Measurements from ENCODE around the gene GRAMD2A. TPM values are rescaled to one million over a fixed set of nuclear protein-coding genes. Genes with fewer than 3 reads are reported as not detected.
A peak's percentile ranks its signal among the peaks of the same experiment; 100 is the strongest.

The GRAMD2A gene
- total and polyA plus RNA-seq, 10 of the 15 experiments (the other 5 are each of a cell fraction or from before 2014, with no cell fraction given): 0.02 to 0.35 TPM; not detected in 8

DNA sequence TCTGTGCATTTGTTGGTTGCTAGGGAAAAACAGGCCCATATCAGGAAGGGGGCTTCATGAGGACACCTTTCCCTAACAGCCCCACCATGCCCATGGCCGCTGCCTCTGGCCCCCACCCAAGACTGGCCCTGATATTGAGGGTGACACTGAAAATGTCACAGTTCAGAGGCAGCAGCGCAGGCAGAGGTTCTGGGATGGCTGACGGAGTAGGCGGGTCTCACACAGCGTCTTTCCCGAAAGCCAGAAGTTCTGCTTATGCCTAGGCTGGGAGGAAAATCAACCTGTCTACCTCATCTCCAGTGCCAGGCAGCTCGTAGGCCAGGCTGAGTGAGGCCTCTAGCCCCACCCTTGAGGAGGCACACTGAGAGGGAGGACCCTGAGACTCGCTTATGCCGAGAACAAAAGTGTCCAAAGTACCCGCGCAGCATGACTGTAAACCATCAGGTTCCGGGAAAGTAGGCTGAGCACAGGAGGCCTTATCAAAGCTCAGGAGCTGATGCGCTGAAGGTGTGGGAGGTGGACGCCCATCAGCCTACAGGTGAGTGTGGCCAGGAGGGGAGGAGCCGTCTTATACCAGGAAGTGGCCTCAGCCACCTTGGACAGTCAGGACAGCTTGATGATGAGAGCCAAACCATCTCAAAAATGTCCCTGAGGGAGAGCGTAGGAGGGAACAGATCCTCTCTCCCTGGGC lies 27.5 kb downstream of the GRAMD2A start:
- RAD21 ChIA-PET (ENCODE audit: unreplicated experiment): no interaction called here
- DNase-seq (ENCODE audit: low read depth, low spot score) (no peak), FAIRE-seq (no peak), ATAC-seq (no peak)
- Histone ChIP-seq H4K20me1 (ENCODE audit: control insufficient read depth, insufficient read depth) (no peaks in the 10 kb centered on the region), H3K4me1 (ENCODE audit: control insufficient read depth, insufficient read depth, low read length) (no peaks in the 10 kb centered on the region; the same call in 1 of the 2 replicates), H3K79me2 (ENCODE audit: control insufficient read depth, insufficient read depth, low read length) (no peaks in the 10 kb centered on the region), H3K9ac (ENCODE audit: control insufficient read depth, insufficient read depth, low read length) (no peak overlapping the region), H3K27ac (ENCODE audit: control insufficient read depth, insufficient read depth) (no peak overlapping the region), H3K27me3 (replicated peaks in 1 of 2; ENCODE audit: control insufficient read depth in 2 of 2, insufficient read depth in 2 of 2, low read length in 1 of 2) (peaks cover 0 to 2% of the 10 kb centered on the region in 2 experiments; a peak in 2 of 4 replicates), H3K9me3 (replicated peaks; ENCODE audit: control insufficient read depth, insufficient read depth, low read length) (no peaks in the 10 kb centered on the region), H3K4me3 (no peak overlapping the region), H3K36me3 (ENCODE audit: control insufficient read depth in 2 of 2, insufficient read depth in 2 of 2, low read length in 1 of 2) (no peaks in the 10 kb centered on the region), H2AFZ (ENCODE audit: control insufficient read depth, low read depth, low read length) (no peak overlapping the region), H3K4me2 (ENCODE audit: control insufficient read depth, insufficient read depth) (no peak overlapping the region)
- TF ChIP-seq ZZZ3 (IDR thresholded peaks at IDR 0.05; ENCODE audit: control insufficient read depth, insufficient read length, low read depth) (no peak), MYC (IDR thresholded peaks at IDR 0.05; ENCODE audit: insufficient read depth, insufficient read length, insufficient replicate concordance, low read length, severe bottlenecking) (no peak), TBL1XR1 (IDR thresholded peaks at IDR 0.05; ENCODE audit: low read depth, low read length) (no peak), CHD1 (IDR thresholded peaks at IDR 0.05; ENCODE audit: low read depth, low read length) (no peak)
- POLR2A ChIA-PET: no interaction called here
- SMC1A ChIA-PET (ENCODE audit: uncharacterized antibody, unreplicated experiment): no interaction called here
- BruUV-seq (replicated peaks): no TSS peak
- in situ Hi-C loops (cut with MboI) (no loop called here), intact Hi-C loops (cut with micrococcal nuclease; ENCODE audit: unreplicated experiment) (no loop called here)
- WGBS (ENCODE audit: insufficient coverage, insufficient replicate concordance, low lambda C conversion rate, missing lambda C conversion rate): 69% methylated on average over 16 of the region's 16 CpGs
- CTCF ChIA-PET: no interaction called here

DNA sequence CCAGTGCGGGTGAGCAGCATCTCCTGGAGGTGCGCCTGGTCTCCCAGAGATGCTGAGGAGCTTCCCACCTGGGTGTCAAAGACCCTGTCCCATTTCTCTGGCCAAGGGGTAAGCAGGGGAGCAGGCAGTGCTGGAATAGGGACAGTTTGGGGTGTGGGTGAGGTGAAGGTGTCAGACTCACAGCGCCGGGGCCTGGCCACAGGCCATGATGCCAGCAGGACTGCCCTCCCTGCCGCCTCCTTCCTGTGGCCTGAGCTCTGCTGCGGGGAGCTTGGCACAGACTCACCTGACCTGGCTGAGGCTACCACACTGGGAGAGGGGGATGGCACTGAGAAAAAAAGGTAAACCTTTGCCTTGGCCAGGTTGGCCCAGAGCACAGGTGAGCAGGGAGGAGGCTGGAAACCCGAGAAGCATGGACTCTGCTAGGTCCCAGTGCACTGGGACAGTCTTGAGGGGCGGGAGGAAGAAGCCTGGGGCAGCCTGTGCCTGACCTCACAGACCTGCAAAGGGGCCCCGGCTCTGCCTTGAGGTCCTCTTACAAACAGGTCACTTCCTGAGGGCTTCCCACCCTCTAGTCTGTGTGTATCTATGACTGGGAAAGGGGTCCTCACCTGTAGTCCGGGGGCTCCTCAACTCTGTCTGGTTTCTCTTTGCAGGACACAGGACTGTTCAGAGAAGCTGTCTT lies 28.2 kb downstream of the GRAMD2A start:
- no peak for FAIRE-seq
- ATAC-seq: 0 out of 3 replicates have a peak, but pooled peaks have one; percentile 15
- POLR2A ChIA-PET: no interaction called here
- TF ChIP-seq FOS (IDR thresholded peaks at IDR 0.05; ENCODE audit: borderline replicate concordance, extremely low read depth, insufficient read length) (no peak), KLF5 (IDR thresholded peaks at IDR 0.05; ENCODE audit: partially characterized antibody) (no peak), YY1 (IDR thresholded peaks at IDR 0.05; ENCODE audit: low read depth, low read length) (no peak), KDM1A (IDR thresholded peaks at IDR 0.05; ENCODE audit: borderline replicate concordance) (no peak), KAT2A (conservative IDR thresholded peaks at IDR 0.05; ENCODE audit: control insufficient read depth, low read depth, low read length) (no peak), PRDM15 (CRISPR knock-in tag; IDR thresholded peaks at IDR 0.05) (no peak), SMAD1 (IDR thresholded peaks at IDR 0.05; ENCODE audit: low read depth, partially characterized antibody) (no peak), CREB1 (IDR thresholded peaks at IDR 0.05; ENCODE audit: low read depth) (no peak), HDAC2 (IDR thresholded peaks at IDR 0.05) (no peak), ZNF217 (IDR thresholded peaks at IDR 0.05) (no peak)

More for the DNA sequence above, 28.2 kb downstream of the GRAMD2A start:
- no peak for DNase-seq (ENCODE audit: low read depth, low spot score)
- Histone ChIP-seq H3K9me3 (replicated peaks; ENCODE audit: control insufficient read depth, insufficient read depth, low read length) (no peaks in the 10 kb centered on the region), H3K27me3 (replicated peaks in 1 of 2; ENCODE audit: control insufficient read depth in 2 of 2, insufficient read depth in 2 of 2, low read length in 1 of 2) (peaks cover 0 to 2% of the 10 kb centered on the region in 2 experiments; a peak in 2 of 4 replicates), H3K27ac (ENCODE audit: control insufficient read depth, insufficient read depth) (no peak overlapping the region), H3K79me2 (ENCODE audit: control insufficient read depth, insufficient read depth, low read length) (no peaks in the 10 kb centered on the region), H3K36me3 (ENCODE audit: control insufficient read depth in 2 of 2, insufficient read depth in 2 of 2, low read length in 1 of 2) (no peaks in the 10 kb centered on the region), H4K20me1 (ENCODE audit: control insufficient read depth, insufficient read depth) (no peaks in the 10 kb centered on the region), H3K9ac (ENCODE audit: control insufficient read depth, insufficient read depth, low read length) (no peak overlapping the region), H2AFZ (ENCODE audit: control insufficient read depth, low read depth, low read length) (no peak overlapping the region), H3K4me3 (no peak overlapping the region), H3K4me1 (ENCODE audit: control insufficient read depth, insufficient read depth, low read length) (no peaks in the 10 kb centered on the region; the same call in 1 of the 2 replicates), H3K4me2 (ENCODE audit: control insufficient read depth, insufficient read depth) (no peak overlapping the region)
- ChIA-PET RAD21 (ENCODE audit: unreplicated experiment) (no interaction called here), SMC1A (ENCODE audit: uncharacterized antibody, unreplicated experiment) (interaction anchor here (0.8 kb wide), 1 partner anchor 12 kb away, joined by 3 read pairs; no protein-coding TSS in a partner anchor), CTCF (no interaction called here)
- intact Hi-C loops (cut with micrococcal nuclease; ENCODE audit: unreplicated experiment) (no loop called here), in situ Hi-C loops (cut with MboI) (no loop called here)
- WGBS (ENCODE audit: insufficient coverage, insufficient replicate concordance, low lambda C conversion rate, missing lambda C conversion rate): 33% methylated on average over 10 of the region's 10 CpGs
- no TSS peak for BruUV-seq (replicated peaks)
